PC-9 (cell line): ENCODE data around the gene ZBTB34. TPM values are rescaled to one million over a fixed set of nuclear protein-coding genes. Genes with fewer than 3 reads are reported as not detected.

Source experiments
- BruUV-seq: library from RNA; stranded (reverse); fragments of 400-500 nt; replicated peaks from 2 replicates; lab custom pipeline; 2021; lab: Mats Ljungman, UMichigan
- CTCF ChIA-PET: fragments of 300-600 bp; sonication (Branson Sonifier 250); formaldehyde crosslinking; loops from one replicate; lab custom pipeline; 2022; ENCODE audit warnings: antibody characterized with exemption; lab: Charles Lee
- POLR2A ChIA-PET: fragments of 300-600 bp; sonication (Branson Sonifier 250); formaldehyde crosslinking; loops from one replicate; lab custom pipeline; 2022; ENCODE audit warnings: antibody characterized with exemption; ENCODE audit not compliant: unreplicated experiment; lab: Charles Lee
- DNase-seq, 2 experiments: peaks; one replicate each; pipeline versions ENCODE4 v3.0.0 to v3.0.0-alpha.2; 2015 to 2022; ENCODE audit warnings: mixed read lengths in 1 of 2
- H2AFZ ChIP-seq: fragments of 200-600 bp; sonication (generic); 2 replicates; pipeline ENCODE4 v1.8.1; 2017; ENCODE audit warnings: antibody characterized with exemption
- H3F3A ChIP-seq: fragments of 200-600 bp; sonication (generic); 2 replicates; pipeline ENCODE4 v1.8.1; 2017; ENCODE audit warnings: antibody characterized with exemption, mild to moderate bottlenecking, low read depth; ENCODE audit not compliant: insufficient read depth
- H3K27ac ChIP-seq: fragments of 200-600 bp; sonication (generic); 2 replicates; pipeline ENCODE4 v1.6.1; 2016; ENCODE audit warnings: mixed run types
- H3K27me3 ChIP-seq: fragments of 200-600 bp; sonication (generic); 2 replicates; pipeline ENCODE4 v1.6.1; 2016; ENCODE audit warnings: low read depth, mixed run types; ENCODE audit not compliant: insufficient read depth
- H3K36me3 ChIP-seq: fragments of 200-600 bp; sonication (generic); 2 replicates; pipeline ENCODE4 v1.6.1; 2016; ENCODE audit warnings: low read depth, mixed run types
- H3K4me1 ChIP-seq: fragments of 200-600 bp; sonication (generic); replicated peaks from 2 replicates; pipeline ENCODE4 v1.6.1; 2016; ENCODE audit warnings: mixed run types; ENCODE audit not compliant: insufficient read depth
- H3K4me2 ChIP-seq: fragments of 200-600 bp; sonication (generic); 2 replicates; pipeline ENCODE4 v1.6.1; 2017; ENCODE audit warnings: mixed run types
- H3K4me3 ChIP-seq: fragments of 200-600 bp; sonication (generic); 2 replicates; pipeline ENCODE4 v1.6.1; 2016; ENCODE audit warnings: mixed run types
- H3K79me2 ChIP-seq: fragments of 200-600 bp; sonication (generic); 2 replicates; pipeline ENCODE4 v1.6.1; 2017; ENCODE audit warnings: low read depth, mixed run types
- H3K9me2 ChIP-seq: fragments of 200-600 bp; sonication (generic); 2 replicates; pipeline ENCODE4 v1.8.1; 2017; ENCODE audit warnings: mild to moderate bottlenecking; ENCODE audit not compliant: insufficient read depth
- H3K9me3 ChIP-seq: fragments of 200-600 bp; sonication (generic); 2 replicates; pipeline ENCODE4 v1.8.1; 2016; ENCODE audit warnings: low read depth; ENCODE audit not compliant: insufficient read depth
- H4K20me1 ChIP-seq: fragments of 200-600 bp; sonication (generic); 2 replicates; pipeline ENCODE4 v1.8.1; 2017; ENCODE audit not compliant: insufficient read depth
- CTCF ChIP-seq: fragments of 200-600 bp; sonication (generic); conservative IDR thresholded peaks from 2 replicates; pipeline ENCODE4 v1.6.1; 2017; ENCODE audit warnings: mixed run types, antibody characterized with exemption, mild to moderate bottlenecking, moderate library complexity
- EZH2 ChIP-seq: fragments of 200-600 bp; sonication (generic); IDR thresholded peaks from 2 replicates; pipeline ENCODE4 v1.8.0; 2017; ENCODE audit warnings: antibody characterized with exemption, low read depth
- intact Hi-C: fragments of 100-400 bp; cut with micrococcal nuclease; formaldehyde crosslinking; loops from one replicate; pipeline ENCODE4 v1.10.0; 2022; ENCODE audit not compliant: unreplicated experiment
- total RNA-seq: library from RNA; stranded (reverse); gene quantifications from 2 replicates; pipeline ENCODE4 v1.2.3, GENCODE V29; 2021

ZBTB34 gene
- total RNA-seq, 1 experiment from 2014 or later: 9.0 TPM

DNA sequence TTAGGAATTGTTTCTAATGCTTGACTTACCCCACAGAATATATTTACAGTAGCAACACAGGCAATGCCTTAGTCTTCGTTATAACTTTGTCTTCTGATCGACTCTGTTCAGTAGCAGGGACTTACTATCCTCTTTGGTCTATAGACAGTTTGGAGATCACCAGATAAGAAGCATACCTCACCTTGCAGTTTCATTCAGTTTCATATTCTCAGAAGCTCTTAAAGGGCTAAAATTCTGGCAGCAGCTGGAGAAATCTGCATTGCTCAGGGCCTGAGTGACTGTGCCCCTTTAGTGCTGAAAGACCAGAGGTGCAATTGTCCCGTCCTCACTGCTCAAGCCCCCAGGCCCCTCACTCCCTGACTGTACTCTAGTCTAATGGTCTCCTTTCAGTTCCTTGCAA lies 29.6 kb upstream of the ZBTB34 start:
- Histone ChIP-seq H3F3A (no peaks in the 10 kb centered on the region; the same call in 1 of the 2 replicates), H3K27me3 (no peaks in the 10 kb centered on the region), H3K4me3 (no peak overlapping the region), H2AFZ (no peak overlapping the region), H3K36me3 (peaks cover 17% of the 10 kb centered on the region), H3K9me2 (no peaks in the 10 kb centered on the region), H3K4me1 (no peaks in the 10 kb centered on the region), H3K9me3 (no peaks in the 10 kb centered on the region), H3K27ac (no peak overlapping the region), H4K20me1 (peaks cover 11% of the 10 kb centered on the region), H3K4me2 (no peak overlapping the region), H3K79me2 (peaks cover 14% of the 10 kb centered on the region)
- DNase-seq: no peak
- TF ChIP-seq EZH2 (no peak), CTCF (no peak)
- no TSS peak for BruUV-seq
- POLR2A ChIA-PET: interaction anchor here (0.6 kb wide), 1 partner anchor 10 kb away, joined by 3 read pairs; no protein-coding TSS in a partner anchor
- intact Hi-C loops: no loop called here
- CTCF ChIA-PET: no interaction called here

DNA sequence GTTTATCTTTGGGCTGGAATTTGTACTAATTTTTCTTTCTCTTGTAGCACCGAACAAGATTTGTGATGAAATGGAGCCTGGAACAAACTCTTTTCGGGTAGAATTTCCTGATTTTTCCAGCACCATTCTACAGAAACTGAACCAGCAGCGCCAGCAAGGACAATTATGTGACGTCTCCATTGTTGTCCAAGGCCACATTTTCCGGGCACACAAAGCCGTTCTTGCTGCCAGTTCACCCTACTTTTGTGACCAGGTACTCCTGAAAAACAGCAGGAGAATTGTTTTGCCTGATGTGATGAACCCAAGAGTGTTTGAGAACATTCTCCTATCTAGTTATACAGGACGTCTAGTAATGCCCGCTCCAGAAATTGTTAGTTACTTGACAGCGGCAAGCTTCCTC lies 28.0 kb upstream of the ZBTB34 start:
- H3K9me2 ChIP-seq: no peaks in the 10 kb centered on the region
- intact Hi-C loops: no loop called here
- H3F3A ChIP-seq: no peaks in the 10 kb centered on the region; the same call in 1 of the 2 replicates
- peaks cover 7% of the 10 kb centered on the region; the same call in 1 of the 2 replicates for H3K79me2 ChIP-seq
- H3K4me3 ChIP-seq: no peak overlapping the region
- ChIA-PET POLR2A (interaction anchor here (0.7 kb wide), 2 partner anchors 67 to 74 kb away, joined by 3 to 4 read pairs; no protein-coding TSS in a partner anchor), CTCF (no interaction called here)
- no peak overlapping the region for H3K4me2 ChIP-seq
- H3K27me3 ChIP-seq: no peaks in the 10 kb centered on the region
- H3K36me3 ChIP-seq: peaks cover 14% of the 10 kb centered on the region
- DNase-seq: no peak
- no peaks in the 10 kb centered on the region for H3K4me1 ChIP-seq
- no TSS peak for BruUV-seq
- peaks cover 12% of the 10 kb centered on the region for H4K20me1 ChIP-seq
- TF ChIP-seq CTCF (no peak), EZH2 (no peak)
- H2AFZ ChIP-seq: no peak overlapping the region
- H3K27ac ChIP-seq: no peak overlapping the region
- no peaks in the 10 kb centered on the region for H3K9me3 ChIP-seq

DNA sequence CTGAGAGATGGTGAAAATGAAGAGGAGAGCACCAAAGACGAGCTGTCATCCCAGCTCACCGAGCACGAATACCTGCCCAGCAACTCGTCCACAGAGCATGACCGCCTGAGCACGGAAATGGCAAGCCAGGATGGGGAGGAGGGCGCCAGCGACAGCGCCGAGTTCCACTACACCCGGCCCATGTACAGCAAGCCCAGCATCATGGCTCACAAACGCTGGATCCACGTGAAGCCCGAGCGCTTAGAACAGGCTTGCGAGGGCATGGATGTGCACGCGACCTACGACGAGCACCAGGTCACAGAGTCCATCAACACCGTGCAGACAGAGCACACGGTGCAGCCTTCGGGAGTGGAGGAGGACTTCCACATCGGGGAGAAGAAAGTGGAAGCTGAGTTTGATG lies 27.4 kb upstream of the ZBTB34 start:
- Histone ChIP-seq H3F3A (no peaks in the 10 kb centered on the region), H3K4me3 (no peak overlapping the region), H3K9me3 (no peaks in the 10 kb centered on the region), H3K79me2 (peaks cover 7% of the 10 kb centered on the region; the same call in 1 of the 2 replicates), H2AFZ (no peak overlapping the region), H3K9me2 (no peaks in the 10 kb centered on the region), H4K20me1 (peaks cover 12% of the 10 kb centered on the region), H3K4me1 (no peaks in the 10 kb centered on the region), H3K4me2 (no peak overlapping the region), H3K27ac (no peak overlapping the region), H3K27me3 (no peaks in the 10 kb centered on the region), H3K36me3 (peaks cover 13% of the 10 kb centered on the region)
- intact Hi-C loops: no loop called here
- no peak for DNase-seq
- no TSS peak for BruUV-seq
- CTCF ChIA-PET: no interaction called here
- no peak for TF ChIP-seq CTCF
- no peak for TF ChIP-seq EZH2
- POLR2A ChIA-PET: interaction anchor here (0.7 kb wide), 2 partner anchors 66 to 74 kb away, joined by 3 to 4 read pairs; no protein-coding TSS in a partner anchor
